ENCODE results near the gene MSL3. TPM values are rescaled to one million over a fixed set of nuclear protein-coding genes. Genes with fewer than 3 reads are reported as not detected.

Gene MSL3
- total and polyA plus RNA-seq, 2 of the 8 experiments (the other 6 are each of a cell fraction or from before 2014, with no cell fraction given) = 10.6 to 12.3 TPM

DNA sequence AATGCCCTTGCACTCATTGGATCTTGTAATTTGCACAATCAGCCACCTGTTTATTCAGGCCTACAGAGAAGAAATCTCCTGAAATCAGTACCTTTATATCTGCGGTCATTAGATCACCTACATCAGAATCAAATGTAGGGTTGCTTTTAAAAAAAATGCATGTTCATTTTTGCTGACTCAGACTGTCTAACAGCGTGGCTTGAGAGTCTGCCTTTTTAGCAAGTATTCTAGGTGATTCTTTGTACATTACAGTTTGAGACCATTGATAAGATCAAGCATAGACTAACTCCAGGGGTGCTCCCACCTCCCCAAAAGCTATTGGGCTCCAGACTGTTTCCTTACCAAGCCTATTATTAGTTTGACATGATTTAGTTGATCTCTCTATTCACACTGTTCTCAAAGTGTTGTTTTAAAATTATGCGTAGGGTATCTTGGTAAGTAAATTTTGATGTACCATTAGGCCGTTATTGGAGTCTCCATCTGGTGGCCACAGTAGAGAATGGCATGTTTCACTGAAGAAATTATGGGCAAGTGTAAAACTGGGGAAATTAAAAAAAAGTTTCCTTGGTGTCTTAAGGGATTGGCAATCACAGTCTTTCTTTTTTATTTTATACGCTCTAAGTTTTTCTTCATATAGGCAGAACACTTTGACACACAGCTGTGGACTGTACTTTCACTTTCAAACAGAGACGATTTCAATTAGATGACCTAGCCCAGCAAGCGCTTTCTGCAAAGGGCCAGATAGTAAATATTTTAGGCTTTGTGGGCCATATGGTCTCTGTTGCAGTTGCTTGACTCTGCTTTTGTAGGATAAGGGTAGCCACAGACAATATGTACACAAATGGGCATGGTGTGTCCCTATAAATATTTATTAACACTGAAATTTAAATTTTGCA, 33.7 kb upstream of the MSL3 start (continued):
- no peak for TF ChIP-seq RNF2 (IDR thresholded peaks at IDR 0.05; ENCODE audit: borderline replicate concordance, low read depth, low read length, missing control alignments, poor library complexity, severe bottlenecking)
- TF ChIP-seq RAD21 (IDR thresholded peaks at IDR 0.05 in 1 of 2, conservative IDR thresholded peaks at IDR 0.05 in 1 of 2; ENCODE audit: low read depth in 2 of 2, low read length in 2 of 2) = peak; percentile 34 to 46
- TF ChIP-seq CTCF (IDR thresholded peaks at IDR 0.05; ENCODE audit: control extremely low read depth in 1 of 3, insufficient read depth in 1 of 3, low read depth in 1 of 3, low read length in 3 of 3) = peak in 2 of 3 experiments; percentile 34 to 38; a peak in 2 of 4 replicates
- TF ChIP-seq NRF1 (IDR thresholded peaks at IDR 0.05; ENCODE audit: low read depth, low read length) = no peak
- TF ChIP-seq EP300 (IDR thresholded peaks at IDR 0.05; ENCODE audit: borderline replicate concordance in 1 of 2, low read depth in 2 of 2, low read length in 2 of 2) = no peak
- TF ChIP-seq CEBPB (IDR thresholded peaks at IDR 0.05; ENCODE audit: low read depth, low read length) = no peak
- TF ChIP-seq, protein P1, sequence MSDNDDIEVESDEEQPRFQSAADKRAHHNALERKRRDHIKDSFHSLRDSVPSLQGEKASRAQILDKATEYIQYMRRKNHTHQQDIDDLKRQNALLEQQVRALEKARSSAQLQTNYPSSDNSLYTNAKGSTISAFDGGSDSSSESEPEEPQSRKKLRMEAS (IDR thresholded peaks at IDR 0.05) = no peak

Measured in H1 (cell line).